Measurements from ENCODE around the gene PCYT2. TPM values are rescaled to one million over a fixed set of nuclear protein-coding genes. Genes with fewer than 3 reads are reported as not detected.

Gene PCYT2
- total and polyA plus RNA-seq, 9 of the 15 experiments (the other 6 are each of a cell fraction or from before 2014, with no cell fraction given): 0.92 to 134 (median 82.5) TPM

DNA sequence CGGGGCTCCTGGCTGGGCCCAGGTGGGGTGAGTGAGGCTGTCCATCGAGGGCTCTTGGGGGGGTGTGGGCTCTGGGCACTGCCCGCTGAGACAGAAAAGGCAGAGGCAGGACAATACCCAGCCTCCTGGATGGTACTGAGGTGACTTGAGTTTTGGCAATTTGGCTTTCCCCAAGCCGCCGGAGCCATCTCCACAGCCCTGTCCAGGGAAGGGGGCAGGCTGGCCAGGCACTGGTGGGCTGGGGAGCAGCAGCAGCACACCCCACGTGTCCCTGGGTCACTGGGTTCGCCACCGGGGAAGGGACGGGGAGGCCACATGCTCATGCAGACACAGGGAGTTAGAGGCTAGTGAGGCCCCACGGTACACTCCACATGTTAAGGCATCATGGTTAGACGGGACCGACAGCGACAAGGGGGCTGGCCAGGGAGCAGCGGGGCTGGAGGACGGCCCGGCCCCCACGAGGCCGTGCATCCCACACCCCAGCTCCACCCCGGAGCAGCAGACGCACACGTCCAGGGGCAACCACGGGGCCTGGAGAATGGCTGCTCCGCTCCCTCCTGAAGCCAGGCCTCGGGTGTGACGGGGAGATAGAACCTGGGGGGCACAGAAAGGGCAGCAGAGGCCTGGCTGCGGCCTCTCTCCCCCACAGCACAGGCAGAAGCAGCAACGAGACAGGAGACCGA, 43.1 kb downstream of the PCYT2 start (continued):
- no peak for TF ChIP-seq HEY1 (CRISPR knock-in tag; IDR thresholded peaks at IDR 0.05; ENCODE audit: borderline replicate concordance)
- TF ChIP-seq POLR2A (conservative IDR thresholded peaks at IDR 0.05): peak; percentile 58
- TF ChIP-seq, protein P1, sequence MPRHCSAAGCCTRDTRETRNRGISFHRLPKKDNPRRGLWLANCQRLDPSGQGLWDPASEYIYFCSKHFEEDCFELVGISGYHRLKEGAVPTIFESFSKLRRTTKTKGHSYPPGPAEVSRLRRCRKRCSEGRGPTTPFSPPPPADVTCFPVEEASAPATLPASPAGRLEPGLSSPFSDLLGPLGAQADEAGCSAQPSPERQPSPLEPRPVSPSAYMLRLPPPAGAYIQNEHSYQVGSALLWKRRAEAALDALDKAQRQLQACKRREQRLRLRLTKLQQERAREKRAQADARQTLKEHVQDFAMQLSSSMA (CRISPR knock-in tag; IDR thresholded peaks at IDR 0.05): peak; percentile 67; the same call in 1 of the 2 replicates
- TF ChIP-seq ZNF830 (CRISPR knock-in tag; IDR thresholded peaks at IDR 0.05): peak; percentile 59; the same call in 1 of the 2 replicates
- peak; percentile 61; the same call in 1 of the 2 replicates for TF ChIP-seq ZNF76 (CRISPR knock-in tag; IDR thresholded peaks at IDR 0.05; ENCODE audit: borderline replicate concordance)
- peak; percentile 30; the same call in 1 of the 2 replicates for TF ChIP-seq ZBTB1 (CRISPR knock-in tag; IDR thresholded peaks at IDR 0.05; ENCODE audit: borderline replicate concordance, low read depth)
- TF ChIP-seq ATF1 (CRISPR knock-in tag; IDR thresholded peaks at IDR 0.05): no peak
- 0 out of 2 replicates have a peak, but pooled peaks have one; percentile 15 for TF ChIP-seq ATF1 (tag; IDR thresholded peaks at IDR 0.05)
- TF ChIP-seq TEAD1 (CRISPR knock-in tag; IDR thresholded peaks at IDR 0.05): peak in 1 of 2 experiments; percentile 17; a peak in 1 of 4 replicates
- TF ChIP-seq AFF4 (CRISPR knock-in tag; IDR thresholded peaks at IDR 0.05): peak; percentile 8
- TF ChIP-seq GTF3C2 (IDR thresholded peaks at IDR 0.05; ENCODE audit: borderline replicate concordance, extremely low read depth, insufficient read length): no peak
- TF ChIP-seq ZNF717 (CRISPR knock-in tag; IDR thresholded peaks at IDR 0.05): peak; percentile 92; the same call in 1 of the 2 replicates
- TF ChIP-seq, protein P2, sequence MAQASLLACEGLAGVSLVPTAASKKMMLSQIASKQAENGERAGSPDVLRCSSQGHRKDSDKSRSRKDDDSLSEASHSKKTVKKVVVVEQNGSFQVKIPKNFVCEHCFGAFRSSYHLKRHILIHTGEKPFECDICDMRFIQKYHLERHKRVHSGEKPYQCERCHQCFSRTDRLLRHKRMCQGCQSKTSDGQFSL (CRISPR knock-in tag; IDR thresholded peaks at IDR 0.05): peak; percentile 66; the same call in 1 of the 2 replicates
- TF ChIP-seq, protein P2 (tag; IDR thresholded peaks at IDR 0.05): no peak
- TF ChIP-seq SAFB (IDR thresholded peaks at IDR 0.05; ENCODE audit: borderline replicate concordance, low read depth, low read length): 0 out of 2 replicates have a peak, but pooled peaks have one; percentile 25
- 0 out of 2 replicates have a peak, but pooled peaks have one; percentile 41 for TF ChIP-seq SRSF1 (IDR thresholded peaks at IDR 0.05; ENCODE audit: low read depth, low read length)
- TF ChIP-seq, protein P3, sequence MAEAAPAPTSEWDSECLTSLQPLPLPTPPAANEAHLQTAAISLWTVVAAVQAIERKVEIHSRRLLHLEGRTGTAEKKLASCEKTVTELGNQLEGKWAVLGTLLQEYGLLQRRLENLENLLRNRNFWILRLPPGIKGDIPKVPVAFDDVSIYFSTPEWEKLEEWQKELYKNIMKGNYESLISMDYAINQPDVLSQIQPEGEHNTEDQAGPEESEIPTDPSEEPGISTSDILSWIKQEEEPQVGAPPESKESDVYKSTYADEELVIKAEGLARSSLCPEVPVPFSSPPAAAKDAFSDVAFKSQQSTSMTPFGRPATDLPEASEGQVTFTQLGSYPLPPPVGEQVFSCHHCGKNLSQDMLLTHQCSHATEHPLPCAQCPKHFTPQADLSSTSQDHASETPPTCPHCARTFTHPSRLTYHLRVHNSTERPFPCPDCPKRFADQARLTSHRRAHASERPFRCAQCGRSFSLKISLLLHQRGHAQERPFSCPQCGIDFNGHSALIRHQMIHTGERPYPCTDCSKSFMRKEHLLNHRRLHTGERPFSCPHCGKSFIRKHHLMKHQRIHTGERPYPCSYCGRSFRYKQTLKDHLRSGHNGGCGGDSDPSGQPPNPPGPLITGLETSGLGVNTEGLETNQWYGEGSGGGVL (CRISPR knock-in tag; IDR thresholded peaks at IDR 0.05): no peak
